OCI-LY7 (cell line): ENCODE results near the gene RP9.

ENCODE experiments used
- CTCF ChIP-seq: fragments of 200-600 bp; sonication (generic); conservative IDR thresholded peaks from 2 replicates; pipeline ENCODE4 v1.5.1; 2014; ENCODE audit warnings: mild to moderate bottlenecking, antibody characterized with exemption, low read length, moderate library complexity, mixed read lengths
- EZH2phosphoT487 ChIP-seq: fragments of 200-600 bp; sonication (generic); IDR thresholded peaks from 2 replicates; pipeline ENCODE4 v1.6.1; 2018; ENCODE audit warnings: low read depth, borderline replicate concordance, mild to moderate bottlenecking, mixed run types, antibody characterized with exemption, low read length, moderate library complexity, mixed read lengths

GRCh38 chr7:33065981-33066380 lies 43.2 kb downstream of the RP9 start:
- TF ChIP-seq CTCF, result no peak
- TF ChIP-seq EZH2phosphoT487, result no peak
